Keratinocyte (primary cell): ENCODE data around the gene ASCL2. TPM values are rescaled to one million over a fixed set of nuclear protein-coding genes. Genes with fewer than 3 reads are reported as not detected.

Experiments
- DNase-seq: peaks from one replicate; pipeline ENCODE4 v3.0.0-alpha.2; 2011; ENCODE audit warnings: low read depth, missing footprints, low spot score
- FAIRE-seq: peaks from 2 replicates; lab custom pipeline; 2011; peaks lifted over from hg19 to GRCh38; lab: Jason Lieb, UNC
- H2AFZ ChIP-seq: 2 replicates; pipeline ENCODE4 v1.6.0; 2012; ENCODE audit warnings: low read length, control low read depth, inconsistent platforms; ENCODE audit not compliant: control insufficient read depth
- H3K27ac ChIP-seq: 2 replicates; pipeline ENCODE4 v1.5.1; 2011; ENCODE audit warnings: low read length; ENCODE audit not compliant: control insufficient read depth, insufficient read depth
- H3K27me3 ChIP-seq: 3 replicates; pipeline ENCODE4 v1.6.0; 2011; ENCODE audit warnings: low read length; ENCODE audit not compliant: control insufficient read depth, insufficient read depth; ENCODE audit errors: extremely low read depth
- H3K36me3 ChIP-seq, 2 experiments: 2 replicates in 1 of 2; 3 replicates in 1 of 2; pipeline ENCODE4 v1.5.1; 2011; ENCODE audit warnings: low read length in 2 of 2, mild to moderate bottlenecking in 1 of 2; ENCODE audit not compliant: control insufficient read depth in 2 of 2, insufficient read depth in 2 of 2; ENCODE audit errors: extremely low read depth in 1 of 2
- H3K4me1 ChIP-seq: 3 replicates; pipeline ENCODE4 v1.5.1; 2011; ENCODE audit warnings: low read length; ENCODE audit not compliant: control insufficient read depth, insufficient read depth; ENCODE audit errors: extremely low read depth
- H3K4me2 ChIP-seq: 3 replicates; pipeline ENCODE4 v1.6.0; 2011; ENCODE audit warnings: low read depth, low read length; ENCODE audit not compliant: control insufficient read depth, insufficient read depth; ENCODE audit errors: extremely low read depth
- H3K4me3 ChIP-seq, 3 experiments: fragments of 200-600 bp in 1 of 3; sonication (generic) in 1 of 3; 2 replicates in 2 of 3; 3 replicates in 1 of 3; pipeline ENCODE4 v1.5.1; 2011 to 2016; ENCODE audit warnings: low read length in 3 of 3, mild to moderate bottlenecking in 3 of 3, control low read depth in 2 of 3, inconsistent platforms in 1 of 3, low read depth in 1 of 3, mixed read lengths in 1 of 3, mixed run types in 1 of 3, moderate library complexity in 1 of 3; ENCODE audit not compliant: control insufficient read depth in 2 of 3, insufficient read depth in 2 of 3; ENCODE audit errors: extremely low read depth in 1 of 3
- H3K79me2 ChIP-seq: 2 replicates; pipeline ENCODE4 v1.6.0; 2012; ENCODE audit warnings: low read length; ENCODE audit not compliant: control insufficient read depth, insufficient read depth
- H3K9ac ChIP-seq: 3 replicates; pipeline ENCODE4 v1.6.0; 2011; ENCODE audit warnings: low read length; ENCODE audit not compliant: control insufficient read depth, insufficient read depth; ENCODE audit errors: extremely low read depth
- H3K9me1 ChIP-seq: 3 replicates; pipeline ENCODE4 v1.6.0; 2011; ENCODE audit warnings: low read length; ENCODE audit not compliant: control insufficient read depth, insufficient read depth; ENCODE audit errors: extremely low read depth
- H3K9me3 ChIP-seq: 2 replicates; pipeline ENCODE4 v1.5.1; 2012; ENCODE audit warnings: low read depth, low read length; ENCODE audit not compliant: control insufficient read depth
- H4K20me1 ChIP-seq: 3 replicates; pipeline ENCODE4 v1.6.0; 2011; ENCODE audit warnings: low read length; ENCODE audit not compliant: control insufficient read depth, insufficient read depth; ENCODE audit errors: extremely low read depth
- EZH2 ChIP-seq: IDR thresholded peaks from one replicate; pipeline ENCODE4 v1.6.1; 2012; ENCODE audit warnings: inconsistent platforms, mild to moderate bottlenecking, low read length, moderate library complexity
- dilution Hi-C: fragments of 300-500 bp; cut with MboI; formaldehyde crosslinking; loops from one replicate; pipeline ENCODE4 v1.7.0; 2020; ENCODE audit warnings: low sequenced_read_pairs; ENCODE audit not compliant: extremely low pct_ligation_motif_present
- polyA plus RNA-seq, 5 experiments: library from polyadenylated mRNA; depleted of rRNA in 3 of 5; stranded (reverse) in 3 of 5; stranded (forward) in 1 of 5; unstranded in 1 of 5; fragments of >200 nt; gene quantifications; 1 replicate in 1 of 5; 2 replicates in 3 of 5; 3 replicates in 1 of 5; pipeline versions ENCODE4 v1.2.1 to v1.2.3, GENCODE V29; 2011 to 2012; ENCODE audit warnings: missing spikeins in 2 of 5, low read depth in 1 of 5, low replicate concordance in 1 of 5
- TF ChIP-seq, protein P1 (sequence below), 3 experiments: IDR thresholded peaks in 1 of 3; conservative IDR thresholded peaks in 1 of 3; optimal IDR thresholded peaks in 1 of 3; 2 replicates in 2 of 3; 3 replicates in 1 of 3; pipeline versions ENCODE3 to v1.5.1; 2011; ENCODE audit warnings: low read length in 3 of 3, mild to moderate bottlenecking in 3 of 3, moderate library complexity in 2 of 3, control low read depth in 1 of 3, inconsistent platforms in 1 of 3; ENCODE audit not compliant: insufficient read depth in 2 of 3; ENCODE audit errors: extremely low read depth in 1 of 3

Gene ASCL2
- polyA plus RNA-seq, 1 donor (not counting 4 experiments of a cell fraction or from before 2014, with no cell fraction given) = 0.26 TPM

DNA sequence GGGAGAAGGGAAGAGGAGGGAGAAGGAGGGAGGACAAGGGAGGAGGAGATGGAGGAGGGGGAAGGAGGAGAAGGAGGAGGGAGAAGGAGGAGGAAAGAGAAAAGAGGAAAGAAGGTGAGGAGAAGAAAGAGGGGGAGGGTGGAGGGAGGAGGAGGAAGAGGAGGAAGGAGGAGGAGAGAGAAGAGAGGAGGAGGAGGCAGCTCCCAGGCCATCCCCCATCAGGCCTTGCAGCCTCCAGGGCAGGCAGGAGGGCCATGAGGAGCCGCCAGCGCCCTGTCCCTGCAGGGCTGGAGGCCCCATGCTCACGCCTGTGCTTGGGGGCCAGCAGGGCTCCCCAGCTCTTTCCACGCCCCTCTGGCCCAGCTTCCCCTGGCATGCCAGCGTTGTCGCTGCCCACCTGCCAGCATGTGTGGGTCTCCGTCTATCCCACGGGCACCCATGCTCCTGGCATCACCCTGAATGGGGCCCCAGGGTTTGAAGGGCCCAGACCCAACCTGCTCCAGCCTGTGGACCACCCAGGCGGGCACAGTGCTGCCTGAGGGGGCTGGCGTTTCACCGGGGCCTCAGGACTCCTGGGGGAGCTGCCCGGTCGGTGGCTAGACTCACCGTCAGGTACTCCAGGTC lies 36.6 kb upstream of the ASCL2 start:
- no peaks in the 10 kb centered on the region for H4K20me1 ChIP-seq
- no peak overlapping the region for H2AFZ ChIP-seq
- H3K9me3 ChIP-seq = no peaks in the 10 kb centered on the region
- dilution Hi-C loops = no loop called here
- H3K9me1 ChIP-seq = no peaks in the 10 kb centered on the region
- H3K4me2 ChIP-seq = no peak overlapping the region
- TF ChIP-seq EZH2 = no peak
- TF ChIP-seq, protein P1, sequence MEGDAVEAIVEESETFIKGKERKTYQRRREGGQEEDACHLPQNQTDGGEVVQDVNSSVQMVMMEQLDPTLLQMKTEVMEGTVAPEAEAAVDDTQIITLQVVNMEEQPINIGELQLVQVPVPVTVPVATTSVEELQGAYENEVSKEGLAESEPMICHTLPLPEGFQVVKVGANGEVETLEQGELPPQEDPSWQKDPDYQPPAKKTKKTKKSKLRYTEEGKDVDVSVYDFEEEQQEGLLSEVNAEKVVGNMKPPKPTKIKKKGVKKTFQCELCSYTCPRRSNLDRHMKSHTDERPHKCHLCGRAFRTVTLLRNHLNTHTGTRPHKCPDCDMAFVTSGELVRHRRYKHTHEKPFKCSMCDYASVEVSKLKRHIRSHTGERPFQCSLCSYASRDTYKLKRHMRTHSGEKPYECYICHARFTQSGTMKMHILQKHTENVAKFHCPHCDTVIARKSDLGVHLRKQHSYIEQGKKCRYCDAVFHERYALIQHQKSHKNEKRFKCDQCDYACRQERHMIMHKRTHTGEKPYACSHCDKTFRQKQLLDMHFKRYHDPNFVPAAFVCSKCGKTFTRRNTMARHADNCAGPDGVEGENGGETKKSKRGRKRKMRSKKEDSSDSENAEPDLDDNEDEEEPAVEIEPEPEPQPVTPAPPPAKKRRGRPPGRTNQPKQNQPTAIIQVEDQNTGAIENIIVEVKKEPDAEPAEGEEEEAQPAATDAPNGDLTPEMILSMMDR (optimal IDR thresholded peaks at IDR 0.05 in 1 of 3, IDR thresholded peaks at IDR 0.05 in 1 of 3, conservative IDR thresholded peaks at IDR 0.05 in 1 of 3; ENCODE audit: extremely low read depth in 1 of 3, insufficient read depth in 2 of 3, low read length in 3 of 3) = no peak
- no peak overlapping the region for H3K9ac ChIP-seq
- DNase-seq = no peak
- no peak overlapping the region for H3K4me3 ChIP-seq
- H3K27ac ChIP-seq = no peak overlapping the region
- FAIRE-seq = no peak
- no peaks in the 10 kb centered on the region for H3K27me3 ChIP-seq
- H3K79me2 ChIP-seq = no peaks in the 10 kb centered on the region
- H3K4me1 ChIP-seq = no peaks in the 10 kb centered on the region
- no peaks in the 10 kb centered on the region for H3K36me3 ChIP-seq

DNA sequence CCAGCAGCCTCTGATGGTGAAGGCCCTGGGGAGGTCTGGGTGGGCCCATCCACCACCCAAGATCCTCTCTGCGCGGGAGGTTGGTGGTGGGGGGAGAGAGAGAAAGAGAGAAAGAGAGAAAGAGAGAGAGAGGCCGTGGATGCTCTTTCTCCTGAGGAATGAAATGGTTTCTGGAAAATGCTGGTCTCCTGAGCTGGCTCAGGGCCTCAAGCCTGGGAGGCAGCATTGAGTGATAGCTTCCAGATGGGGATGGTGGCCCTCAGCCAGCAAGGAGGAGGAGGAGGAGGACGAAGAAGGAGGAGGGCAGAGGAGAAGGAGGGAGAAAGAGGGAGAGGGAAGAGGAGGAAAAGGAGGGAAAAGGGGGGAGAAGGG lies 36.0 kb upstream of the ASCL2 start:
- H3K27me3 ChIP-seq = no peaks in the 10 kb centered on the region
- no peak overlapping the region for H3K9ac ChIP-seq
- no peaks in the 10 kb centered on the region for H4K20me1 ChIP-seq
- no peaks in the 10 kb centered on the region for H3K9me3 ChIP-seq
- dilution Hi-C loops = no loop called here
- no peaks in the 10 kb centered on the region for H3K9me1 ChIP-seq
- no peaks in the 10 kb centered on the region for H3K36me3 ChIP-seq
- FAIRE-seq = no peak
- no peak overlapping the region for H3K4me2 ChIP-seq
- no peak for TF ChIP-seq EZH2
- TF ChIP-seq, protein P1 (optimal IDR thresholded peaks at IDR 0.05 in 1 of 3, IDR thresholded peaks at IDR 0.05 in 1 of 3, conservative IDR thresholded peaks at IDR 0.05 in 1 of 3; ENCODE audit: extremely low read depth in 1 of 3, insufficient read depth in 2 of 3, low read length in 3 of 3) = no peak
- H3K4me3 ChIP-seq = no peak overlapping the region
- no peaks in the 10 kb centered on the region for H3K79me2 ChIP-seq
- no peak overlapping the region for H3K27ac ChIP-seq
- H2AFZ ChIP-seq = no peak overlapping the region
- DNase-seq = no peak
- no peaks in the 10 kb centered on the region for H3K4me1 ChIP-seq
